ENCODE results near the gene ERBB2.
"Not testable (repeated sequence)": the region's sequence is repeated elsewhere in the genome, so short reads cannot be mapped to it uniquely, and the experiment has no call there.

The ERBB2 gene

GRCh38 chr17:39745335-39746144 lies 45.7 kb downstream of the ERBB2 start:
- no peaks in the 10 kb centered on the region for H3K36me3 Mint-ChIP-seq (ENCODE audit: low read depth)
- no peak for DNase-seq
- ATAC-seq, result no peak
- peaks cover 12% of the 10 kb centered on the region for H3K4me1 Mint-ChIP-seq
- no peaks in the 10 kb centered on the region for H3K9me3 Mint-ChIP-seq
- H3K27me3 Mint-ChIP-seq, result no peaks in the 10 kb centered on the region
- no peak overlapping the region for H3K4me3 Mint-ChIP-seq
- no peak overlapping the region for H3K27ac Mint-ChIP-seq

DNA sequence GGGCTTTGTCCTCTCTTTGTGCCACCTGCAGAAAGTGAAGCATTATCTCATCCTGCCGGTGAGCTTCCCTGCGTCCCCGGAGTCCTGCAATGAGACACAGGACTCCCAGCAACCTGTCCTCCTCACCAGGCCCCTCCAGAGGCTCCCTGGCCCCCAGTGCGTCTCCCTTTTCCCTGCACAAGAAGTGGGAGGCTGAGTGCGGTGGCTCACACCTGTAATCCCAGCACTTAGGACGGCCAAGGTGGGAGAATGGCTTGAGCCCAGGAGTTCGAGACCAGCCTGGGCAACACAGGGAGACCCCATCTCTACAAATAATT lies 46.2 kb downstream of the ERBB2 start:
- no peak overlapping the region for H3K4me3 Mint-ChIP-seq
- no peaks in the 10 kb centered on the region for H3K9me3 Mint-ChIP-seq
- no peak for DNase-seq
- H3K27ac Mint-ChIP-seq, result no peak overlapping the region
- H3K27me3 Mint-ChIP-seq, result no peaks in the 10 kb centered on the region
- peaks cover 10% of the 10 kb centered on the region for H3K4me1 Mint-ChIP-seq
- ATAC-seq, result no peak
- no peaks in the 10 kb centered on the region for H3K36me3 Mint-ChIP-seq (ENCODE audit: low read depth)

- no peak for DNase-seq
- peaks cover 24% of the 10 kb centered on the region for H3K4me1 Mint-ChIP-seq
- no peaks in the 10 kb centered on the region for H3K27me3 Mint-ChIP-seq
- H3K4me3 Mint-ChIP-seq, result no peak overlapping the region
- H3K36me3 Mint-ChIP-seq (ENCODE audit: low read depth), result no peaks in the 10 kb centered on the region
- H3K9me3 Mint-ChIP-seq, result no peaks in the 10 kb centered on the region
- no peak overlapping the region for H3K27ac Mint-ChIP-seq
- no peak for ATAC-seq
Measured at GRCh38 chr17:39747745-39748144, 47.9 kb downstream of the ERBB2 start.

DNA sequence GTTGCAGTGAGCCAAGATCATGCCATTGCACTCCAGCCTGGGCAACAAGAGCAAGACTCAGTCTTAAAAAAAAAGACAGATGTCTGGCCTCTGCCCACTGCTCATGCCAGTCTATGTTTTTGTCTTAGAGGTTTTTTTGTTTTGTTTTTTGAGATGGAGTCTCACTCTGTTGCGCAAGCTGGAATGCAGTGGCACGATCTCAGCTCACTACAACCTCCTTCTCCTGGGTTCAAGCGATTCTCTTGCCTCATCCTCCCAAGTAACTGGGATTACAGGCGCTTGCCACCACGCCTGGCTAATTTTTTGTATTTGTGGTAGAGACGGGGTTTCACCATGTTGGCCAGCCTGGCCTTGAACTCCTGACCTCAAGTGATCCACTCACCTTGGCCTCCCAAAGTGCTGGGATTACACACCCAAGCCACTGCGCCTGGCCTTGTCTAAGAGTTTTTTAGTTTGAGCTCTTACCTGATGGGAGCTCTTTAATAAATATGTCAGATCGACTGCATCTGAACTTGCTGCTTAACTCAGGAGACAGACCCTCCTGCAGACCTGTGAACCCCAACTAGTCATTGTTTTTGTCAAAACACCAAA lies 48.7 kb downstream of the ERBB2 start:
- not testable (repeated sequence) for DNase-seq; H3K27me3 Mint-ChIP-seq; H3K4me3 Mint-ChIP-seq; H3K27ac Mint-ChIP-seq; ATAC-seq; H3K9me3 Mint-ChIP-seq; H3K36me3 Mint-ChIP-seq (ENCODE audit: low read depth)
- H3K4me1 Mint-ChIP-seq, result peaks cover 32% of the 10 kb centered on the region

DNA sequence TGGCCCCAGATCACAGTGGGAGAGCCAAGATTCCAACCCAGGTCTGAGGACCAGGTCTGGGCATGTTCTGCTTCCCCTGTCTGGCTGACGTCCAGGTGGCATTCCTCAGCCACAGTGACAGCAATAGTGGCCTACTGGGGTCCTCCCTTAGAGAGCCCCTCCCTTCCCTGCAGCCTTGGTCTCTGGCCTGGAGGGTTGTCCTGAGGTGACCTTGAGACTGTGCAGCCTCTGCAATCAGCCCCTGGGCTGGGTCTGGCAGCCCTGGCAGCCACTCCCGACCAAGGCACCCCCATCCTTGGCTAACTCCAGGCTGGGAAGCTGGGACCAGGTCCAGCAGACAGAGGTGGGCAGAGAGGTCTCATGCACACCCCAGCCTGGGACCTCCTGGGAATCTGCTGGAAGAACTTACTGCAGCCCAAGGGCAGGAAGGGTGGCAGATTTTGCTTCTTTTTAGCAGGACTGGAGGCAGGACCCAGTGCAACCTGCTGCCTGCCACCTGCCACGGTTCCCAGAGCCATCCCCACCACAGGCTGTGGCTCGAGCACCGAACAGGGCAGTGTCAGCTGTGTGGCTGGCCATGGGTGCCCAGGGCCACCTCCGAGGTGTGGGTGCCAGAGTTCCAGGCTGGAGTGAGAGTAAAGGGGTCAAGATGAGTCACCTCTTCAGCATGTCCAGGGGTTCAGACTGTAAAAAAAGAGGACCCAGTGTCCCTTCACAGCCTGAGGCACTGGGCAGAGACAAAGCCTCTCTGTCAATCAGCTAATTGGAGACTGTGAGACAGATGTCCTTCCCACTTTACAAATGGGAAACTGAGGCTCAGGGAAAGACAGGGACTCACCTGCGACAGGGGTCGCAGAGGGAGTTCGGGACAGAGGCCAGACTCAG lies 50.5 kb downstream of the ERBB2 start:
- Mint-ChIP-seq H3K4me3 (no peak overlapping the region), H3K36me3 (ENCODE audit: low read depth) (no peaks in the 10 kb centered on the region)

GRCh38 chr17:39751016-39751543 lies 51.2 kb downstream of the ERBB2 start:
- ATAC-seq (no peak), DNase-seq (no peak)
- Mint-ChIP-seq H3K4me1 (peaks cover 46% of the 10 kb centered on the region), H3K27me3 (no peaks in the 10 kb centered on the region), H3K36me3 (ENCODE audit: low read depth) (no peaks in the 10 kb centered on the region), H3K9me3 (no peaks in the 10 kb centered on the region), H3K4me3 (no peak overlapping the region), H3K27ac (no peak overlapping the region)

More for the DNA sequence above, 50.5 kb downstream of the ERBB2 start:
- DNase-seq (no peak), ATAC-seq (no peak)
- peaks cover 39% of the 10 kb centered on the region for H3K4me1 Mint-ChIP-seq
- no peaks in the 10 kb centered on the region for H3K9me3 Mint-ChIP-seq
- no peak overlapping the region for H3K27ac Mint-ChIP-seq
- H3K27me3 Mint-ChIP-seq, result no peaks in the 10 kb centered on the region

GRCh38 chr17:39751637-39752036 lies 51.8 kb downstream of the ERBB2 start:
- Mint-ChIP-seq H3K36me3 (ENCODE audit: low read depth) (no peaks in the 10 kb centered on the region), H3K27me3 (no peaks in the 10 kb centered on the region), H3K9me3 (no peaks in the 10 kb centered on the region), H3K4me3 (no peak overlapping the region), H3K4me1 (peaks cover 51% of the 10 kb centered on the region), H3K27ac (no peak overlapping the region)
- ATAC-seq (no peak), DNase-seq (no peak)

DNA sequence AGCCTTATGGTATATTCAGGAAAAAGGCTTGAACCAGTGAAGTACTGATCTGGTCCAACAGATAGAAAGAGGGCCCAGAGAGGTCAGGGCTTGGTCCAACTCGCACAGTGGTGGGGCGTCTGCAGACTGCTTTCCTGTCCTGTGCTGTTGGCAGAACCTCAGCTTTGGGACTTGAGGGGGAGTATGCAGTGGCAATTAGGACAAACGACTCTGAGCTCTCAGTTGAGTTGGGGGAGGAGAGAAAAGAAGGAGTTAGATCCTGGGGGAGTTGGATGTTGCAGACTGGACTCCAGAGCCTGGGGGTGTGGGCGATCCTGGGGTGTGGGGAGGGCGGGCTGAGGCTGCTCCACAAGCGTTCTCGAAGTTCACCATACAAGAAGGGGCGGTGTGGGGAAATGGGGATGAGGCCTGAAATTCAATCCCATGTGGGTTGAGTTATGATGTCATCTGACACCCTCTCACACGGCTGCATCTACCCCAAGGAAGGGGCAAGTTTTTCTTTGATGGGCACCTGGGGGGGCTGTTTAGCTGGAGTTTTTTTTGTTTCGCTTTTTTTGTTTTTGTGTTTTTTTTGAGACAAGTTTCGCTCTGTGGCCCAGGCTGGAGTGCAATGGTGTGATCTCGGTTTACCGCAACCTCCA lies 52.5 kb downstream of the ERBB2 start:
- ATAC-seq (no peak), DNase-seq (no peak)
- Mint-ChIP-seq H3K27ac (peak overlapping the region; percentile 85), H3K9me3 (no peaks in the 10 kb centered on the region), H3K36me3 (ENCODE audit: low read depth) (no peaks in the 10 kb centered on the region), H3K27me3 (no peaks in the 10 kb centered on the region), H3K4me3 (peak overlapping the region; percentile 59), H3K4me1 (peaks cover 59% of the 10 kb centered on the region)

GRCh38 chr17:39753514-39754160 lies 53.8 kb downstream of the ERBB2 start:
- Mint-ChIP-seq H3K27ac (peak overlapping the region; percentile 95), H3K9me3 (no peaks in the 10 kb centered on the region), H3K36me3 (ENCODE audit: low read depth) (peaks cover 6% of the 10 kb centered on the region), H3K27me3 (no peaks in the 10 kb centered on the region), H3K4me1 (peaks cover 71% of the 10 kb centered on the region), H3K4me3 (peak overlapping the region; percentile 77)
- no peak for ATAC-seq
- peak; percentile 70 for DNase-seq

DNA sequence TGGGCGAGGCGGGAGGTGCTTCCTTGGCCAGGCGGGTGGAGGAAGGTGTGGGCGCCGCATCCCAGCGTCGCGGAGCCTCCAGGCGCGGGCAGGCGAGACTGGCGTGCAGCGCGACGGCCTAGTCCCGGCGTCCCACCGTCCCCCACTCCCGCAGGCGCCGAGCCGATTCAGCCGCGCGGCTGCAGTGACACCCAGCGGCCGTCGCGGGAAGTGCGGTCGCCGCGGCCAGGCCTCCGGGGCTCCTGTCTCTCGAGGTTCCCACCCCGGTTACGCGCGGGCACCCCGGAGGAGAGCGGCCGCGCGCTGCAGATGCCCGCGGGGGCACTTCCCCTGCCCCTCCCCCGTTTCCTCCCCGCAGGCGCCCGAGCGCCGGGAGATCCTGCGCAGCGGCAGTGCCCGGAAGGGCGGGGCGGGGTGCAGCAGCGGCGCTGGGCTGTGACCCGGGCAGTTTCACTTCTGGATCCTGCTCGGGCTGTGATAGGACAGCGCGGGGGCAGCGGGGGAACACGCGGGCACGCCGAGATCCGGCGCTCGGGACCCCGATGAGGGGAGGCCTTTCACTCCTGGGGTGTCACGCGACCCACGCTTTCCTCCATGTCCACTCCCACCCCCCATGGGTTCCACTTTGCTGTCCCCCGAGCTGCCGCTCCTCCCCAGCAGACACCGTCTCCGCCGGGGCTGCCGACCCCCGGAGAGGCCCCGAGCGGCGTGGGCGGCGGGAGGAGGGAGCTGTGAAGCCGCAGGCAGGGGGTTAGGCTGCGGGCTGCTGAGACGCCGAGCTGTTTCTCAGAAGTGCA lies 54.5 kb downstream of the ERBB2 start:
- peak; percentile 73 for ATAC-seq
- DNase-seq, result peak; percentile 97
- Mint-ChIP-seq H3K4me3 (peak overlapping the region; percentile 77), H3K27me3 (no peaks in the 10 kb centered on the region), H3K4me1 (peaks cover 74% of the 10 kb centered on the region), H3K27ac (peak overlapping the region; percentile 97), H3K36me3 (ENCODE audit: low read depth) (peaks cover 9% of the 10 kb centered on the region), H3K9me3 (no peaks in the 10 kb centered on the region)

DNA sequence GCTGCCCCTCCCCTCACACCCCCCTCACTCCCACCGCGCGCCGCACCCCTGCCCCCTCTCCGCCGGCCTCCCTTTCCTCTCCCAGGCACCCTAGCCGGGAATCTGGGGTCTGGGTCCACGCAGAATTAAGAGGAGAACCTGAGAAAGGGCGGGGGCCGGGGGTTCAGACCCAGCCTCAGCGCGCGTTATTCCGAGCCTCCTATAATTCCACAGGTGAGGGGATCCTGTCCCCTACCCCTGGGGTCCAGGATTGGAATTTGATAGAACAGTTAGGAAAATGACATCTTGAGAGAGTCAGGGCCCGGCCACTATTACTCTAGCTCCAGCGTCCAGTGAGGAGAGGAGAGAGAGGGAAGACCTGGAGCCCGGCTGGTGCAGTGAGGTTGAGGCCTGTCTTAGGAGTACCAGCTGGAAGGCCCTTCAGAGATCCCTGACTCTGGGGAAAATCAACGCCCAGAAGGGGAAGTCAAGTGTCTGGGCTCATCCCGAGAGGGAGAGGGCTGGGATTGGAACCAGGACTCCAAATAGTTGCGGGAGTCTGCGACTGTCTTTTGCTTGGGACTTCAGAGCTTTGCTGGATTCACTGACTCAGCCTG lies 55.2 kb downstream of the ERBB2 start:
- Mint-ChIP-seq H3K9me3 (no peaks in the 10 kb centered on the region), H3K36me3 (ENCODE audit: low read depth) (peaks cover 13% of the 10 kb centered on the region), H3K27ac (peak overlapping the region; percentile 97), H3K27me3 (no peaks in the 10 kb centered on the region), H3K4me3 (peak overlapping the region; percentile 67), H3K4me1 (peaks cover 80% of the 10 kb centered on the region)
- DNase-seq, result no peak
- no peak for ATAC-seq

- Mint-ChIP-seq H3K4me3 (peak overlapping the region; percentile 67), H3K27ac (peak overlapping the region; percentile 97), H3K4me1 (peaks cover 85% of the 10 kb centered on the region), H3K27me3 (no peaks in the 10 kb centered on the region), H3K9me3 (no peaks in the 10 kb centered on the region), H3K36me3 (ENCODE audit: low read depth) (peaks cover 17% of the 10 kb centered on the region)
- DNase-seq (peak; percentile 67), ATAC-seq (peak; percentile 20)
Measured at GRCh38 chr17:39755554-39756379, 55.9 kb downstream of the ERBB2 start.
